ENCODE measurements around the gene KLRC4.

Gene KLRC4

GRCh38 chr12:10366875-10367274, 42.7 kb downstream of the KLRC4 start:
- DNase-seq = peak; percentile 17

- DNase-seq = peak; percentile 71
These were observed 43.7 kb downstream of the KLRC4 start for GRCh38 chr12:10365696-10366405.

DNA sequence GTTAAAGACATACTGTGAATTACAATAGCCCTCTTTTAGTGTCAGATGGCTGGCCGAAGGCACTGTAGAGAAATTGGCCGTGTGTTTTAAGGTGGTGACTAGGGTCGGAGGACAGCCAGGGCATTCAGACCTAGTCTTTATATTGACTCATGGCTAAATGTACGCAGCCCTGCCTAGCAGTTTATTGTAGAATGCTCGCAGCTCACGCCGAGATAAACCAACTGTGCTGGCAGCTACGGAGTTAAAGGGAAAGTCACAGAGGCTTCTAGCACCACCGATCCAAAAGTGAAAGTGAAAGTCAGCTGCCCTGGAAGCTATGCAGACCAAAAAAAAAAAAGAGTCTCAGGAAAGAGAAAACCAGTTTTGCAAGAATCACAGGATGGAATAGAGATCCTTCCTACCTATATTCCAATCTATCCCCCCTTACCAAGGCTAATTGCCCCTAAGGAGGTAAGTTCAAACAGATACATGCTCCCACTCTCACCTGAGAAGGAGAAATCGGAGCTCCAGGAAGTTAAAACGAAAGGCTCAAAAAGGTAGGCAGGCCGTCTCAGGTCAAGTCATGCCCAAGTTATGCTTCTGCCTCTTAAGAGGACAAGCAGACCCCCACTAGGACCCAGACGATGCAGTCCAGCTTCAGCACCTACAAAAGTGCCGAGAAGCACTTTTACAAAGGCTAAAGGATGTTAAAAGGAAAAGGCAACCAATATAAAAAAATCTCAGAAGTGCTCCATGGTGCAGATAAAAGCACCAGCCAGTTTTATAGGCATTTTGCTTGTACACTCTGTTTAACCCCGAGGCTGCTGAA, 44.5 kb downstream of the KLRC4 start:
- peak; percentile 96 for DNase-seq

DNA sequence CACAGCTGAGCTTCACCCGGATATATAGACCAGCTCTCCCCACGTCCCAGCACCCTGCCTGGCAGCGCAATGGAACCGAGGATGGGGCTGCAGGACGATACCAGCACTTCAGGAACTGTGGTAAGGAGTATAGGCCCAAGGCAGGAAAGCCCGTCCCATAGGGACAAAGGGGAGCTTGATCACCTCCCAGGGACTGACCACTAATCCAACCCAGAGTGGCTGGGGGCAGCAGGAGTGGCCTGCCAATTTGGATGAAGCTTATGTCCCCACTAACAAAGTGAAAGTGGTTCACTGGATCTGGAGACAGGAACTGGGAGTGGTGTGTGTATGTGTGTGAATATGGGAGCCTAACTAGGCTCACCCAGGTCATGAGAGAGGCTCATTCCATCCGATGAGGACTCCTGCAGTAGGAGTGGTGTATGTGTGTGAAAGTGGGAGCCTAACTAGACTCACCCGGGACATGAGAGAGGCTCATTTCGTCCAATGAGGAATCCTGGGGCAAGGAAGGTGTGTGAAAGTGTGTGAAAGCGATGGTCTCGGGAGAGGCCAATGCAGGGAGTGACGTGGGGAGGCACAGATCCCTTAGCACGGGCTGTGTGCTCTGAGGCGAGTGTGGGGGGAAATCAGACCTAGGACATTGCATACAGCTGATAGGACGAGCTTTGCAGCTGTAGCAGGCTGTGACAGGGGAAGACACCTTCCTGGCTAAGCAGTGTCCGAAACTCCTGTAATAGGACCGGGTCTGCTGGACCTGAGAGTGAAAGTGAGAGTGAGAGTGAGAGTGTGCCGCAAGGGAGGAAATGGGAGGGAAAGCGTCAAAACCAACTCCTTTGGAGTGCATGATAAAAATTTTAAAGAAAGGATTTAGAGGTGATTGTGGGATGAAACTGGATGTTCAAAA, 45.4 kb downstream of the KLRC4 start:
- peak; percentile 76 for DNase-seq

GRCh38 chr12:10363658-10363913, 46.0 kb downstream of the KLRC4 start:
- DNase-seq = no peak

DNA sequence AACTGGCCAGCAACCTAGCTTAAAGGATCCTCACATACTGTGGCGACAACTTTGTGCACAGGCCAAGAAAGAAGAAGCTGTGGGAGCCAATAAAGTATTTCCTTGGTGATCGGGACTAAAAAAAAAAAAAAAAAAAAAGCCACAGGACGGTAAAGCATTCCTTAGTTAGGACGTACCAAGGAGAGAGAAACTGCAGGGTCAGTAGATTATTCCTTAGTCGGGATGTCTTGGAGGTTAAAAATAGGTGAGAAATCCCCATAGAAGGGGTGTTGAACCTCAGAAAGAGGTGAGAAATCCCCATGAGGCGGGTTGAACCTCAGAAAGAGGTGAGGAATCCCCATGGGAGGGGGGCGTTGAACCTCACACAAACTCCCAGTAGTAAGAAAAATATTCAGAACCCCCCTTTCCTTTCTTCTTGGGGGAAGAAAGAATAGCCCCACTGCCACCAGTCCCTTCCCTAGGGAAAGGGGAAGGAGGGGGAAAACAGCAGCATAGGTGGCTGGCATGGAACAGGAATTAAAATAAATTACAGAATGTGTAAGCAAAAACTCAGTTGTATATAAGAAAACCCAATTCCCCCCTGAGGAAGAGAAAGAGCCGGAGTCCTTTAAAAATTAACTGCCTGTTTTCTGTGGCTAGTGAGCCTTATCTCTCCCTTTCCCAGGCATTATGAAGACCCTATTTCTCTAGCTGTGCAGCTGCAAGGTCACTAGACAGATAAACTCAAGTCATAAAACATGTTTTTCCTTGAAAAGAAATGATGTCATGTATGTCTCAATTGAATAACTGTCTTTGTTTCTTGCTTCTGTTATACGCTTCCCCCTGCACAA, 46.5 kb downstream of the KLRC4 start:
- DNase-seq = peak; percentile 61

DNA sequence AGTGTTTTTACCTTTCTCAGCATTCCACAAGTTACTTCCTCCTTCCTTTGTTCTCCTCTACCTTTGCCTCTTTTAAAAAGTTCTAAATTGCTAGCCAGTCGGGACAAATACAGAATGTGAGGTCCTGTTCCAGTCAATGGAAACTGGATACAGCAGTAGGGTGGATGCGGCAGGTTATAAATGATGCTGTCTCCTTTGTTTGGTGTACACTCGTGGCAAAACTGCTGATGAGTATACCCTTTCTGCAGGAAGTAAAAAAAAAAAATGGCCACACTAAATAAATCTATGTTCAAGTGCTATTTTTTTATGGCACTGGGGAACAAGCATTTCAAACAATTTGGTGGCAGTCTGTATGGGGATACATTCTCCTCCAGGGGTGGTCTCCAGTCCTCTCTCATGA, 47.2 kb downstream of the KLRC4 start:
- peak; percentile 61 for DNase-seq

DNA sequence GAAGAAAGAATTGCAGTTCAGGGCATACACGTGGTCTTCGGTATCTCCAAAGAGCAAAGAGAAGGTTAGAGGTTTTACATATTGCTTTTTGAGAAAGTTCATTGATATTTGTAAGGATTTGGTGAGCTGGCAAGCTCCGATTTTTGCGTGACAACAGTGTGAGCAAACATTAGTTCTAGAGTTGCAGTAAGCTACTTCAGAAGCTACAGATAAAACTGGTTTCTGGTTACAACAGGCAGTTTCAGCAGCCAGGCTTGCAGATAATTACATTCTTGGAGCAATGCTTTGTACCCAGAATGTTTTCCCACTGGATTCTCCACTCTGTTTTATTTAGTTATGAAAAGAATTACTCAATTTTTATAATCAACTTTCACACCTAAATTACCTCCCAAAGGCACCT, 47.9 kb downstream of the KLRC4 start:
- peak; percentile 89 for DNase-seq

DNA sequence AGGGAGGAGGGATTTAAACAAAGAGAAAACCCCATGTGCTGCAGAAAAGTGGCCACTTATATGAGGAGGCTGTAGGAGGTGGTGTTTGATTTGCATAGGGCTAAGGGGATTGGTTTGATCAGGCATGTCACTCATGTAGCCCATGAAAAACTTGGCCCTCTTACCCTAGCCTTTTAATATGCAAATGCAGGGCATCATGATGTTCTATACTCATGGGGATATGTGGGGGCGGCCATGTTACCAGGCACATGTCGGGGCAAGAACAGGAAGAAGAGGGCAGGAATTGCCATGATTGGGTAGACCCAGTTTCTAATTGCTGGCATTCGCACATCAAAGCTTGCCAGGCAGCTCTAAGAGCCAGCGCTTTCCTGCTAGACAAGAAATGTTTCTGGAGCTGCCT, 48.5 kb downstream of the KLRC4 start:
- peak; percentile 98 for DNase-seq

- DNase-seq = no peak
These were observed 50.6 kb downstream of the KLRC4 start for GRCh38 chr12:10358969-10359368.

DNA sequence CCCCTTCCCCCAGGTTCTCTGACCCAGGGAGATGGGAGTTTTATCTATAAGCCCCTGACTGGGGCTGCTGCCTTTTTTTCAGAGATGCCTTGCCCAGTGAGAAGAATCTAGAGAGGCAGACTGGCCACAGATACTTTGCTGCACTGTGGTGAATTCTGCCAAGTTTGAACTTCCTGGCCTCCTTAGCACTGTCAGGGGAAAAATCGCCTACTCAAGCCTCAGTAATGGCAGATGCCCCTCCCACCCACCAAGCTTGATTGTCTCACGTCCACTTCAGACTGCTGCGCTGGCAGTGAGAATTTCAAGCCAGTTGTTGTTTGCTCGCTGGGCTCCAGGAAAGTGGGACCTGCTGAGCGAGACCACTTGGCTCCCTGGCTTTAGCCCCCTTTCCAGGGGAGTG, 51.4 kb downstream of the KLRC4 start:
- peak; percentile 89 for DNase-seq
